GM19043 (cell line): ENCODE measurements around the gene GPHA2.
"Not testable (repeated sequence)": the region's sequence is repeated elsewhere in the genome, so short reads cannot be mapped to it uniquely, and the experiment has no call there.

Experiments used
- ATAC-seq: cut with Tn5 transposase; IDR thresholded peaks from one replicate; pipeline ENCODE4 v1.9.1; 2021; ENCODE audit warnings: low read depth; ENCODE audit not compliant: unreplicated experiment

Gene GPHA2

GRCh38 chr11:64935359-64936081 is at the start of gene GPHA2:
GPHA2 (minus strand) TSS chr11:64935893; CDS start chr11:64935460, 433 bp downstream.
- ATAC-seq = no peak

GRCh38 chr11:64983339-64983738 is 47.6 kb upstream of the GPHA2 start:
- ATAC-seq = not testable (repeated sequence)

- no peak for ATAC-seq
Measured at GRCh38 chr11:64976651-64977050, 41.0 kb upstream of the GPHA2 start.

- no peak for ATAC-seq
Measured at GRCh38 chr11:64974124-64974523, 38.4 kb upstream of the GPHA2 start.

GRCh38 chr11:64971421-64972233 is 35.9 kb upstream of the GPHA2 start, which contains the start of gene MAJIN:
MAJIN (minus strand) TSS chr11:64972108; CDS start chr11:64959405, 12,703 bp downstream.
- ATAC-seq = no peak

GRCh38 chr11:64970731-64971151 is 35.0 kb upstream of the GPHA2 start:
- ATAC-seq = no peak

GRCh38 chr11:64969209-64969608 is 33.5 kb upstream of the GPHA2 start:
- no peak for ATAC-seq

- no peak for ATAC-seq
Measured at GRCh38 chr11:64967375-64967774, 31.7 kb upstream of the GPHA2 start.

GRCh38 chr11:64963072-64963631 is 27.5 kb upstream of the GPHA2 start:
- ATAC-seq = no peak

GRCh38 chr11:64960719-64961118 is 25.0 kb upstream of the GPHA2 start:
- ATAC-seq = no peak

GRCh38 chr11:64959498-64959897 is 23.8 kb upstream of the GPHA2 start:
- no peak for ATAC-seq

GRCh38 chr11:64954201-64954600 is 18.5 kb upstream of the GPHA2 start:
- ATAC-seq = no peak

- ATAC-seq = no peak
Measured at GRCh38 chr11:64951529-64951928, 15.8 kb upstream of the GPHA2 start.

GRCh38 chr11:64947208-64947814 is 11.6 kb upstream of the GPHA2 start:
- no peak for ATAC-seq

- no peak for ATAC-seq
Measured at GRCh38 chr11:64936539-64936938, 846 bp upstream of the GPHA2 start.

GRCh38 chr11:64934682-64935358 is 873 bp downstream of the GPHA2 start:
- no peak for ATAC-seq

GRCh38 chr11:64933935-64934681 is 1.6 kb downstream of the GPHA2 start:
- ATAC-seq = no peak

- no peak for ATAC-seq
Measured at GRCh38 chr11:64933213-64933934, 2.3 kb downstream of the GPHA2 start.

- ATAC-seq = no peak
Measured at GRCh38 chr11:64932324-64932723, 3.4 kb downstream of the GPHA2 start.
